GM12878 (cell line): ENCODE results near the gene PTK6. TPM values are rescaled to one million over a fixed set of nuclear protein-coding genes. Genes with fewer than 3 reads are reported as not detected.
"Not testable (repeated sequence)": the region's sequence is repeated elsewhere in the genome, so short reads cannot be mapped to it uniquely, and the experiment has no call there.

Experiments
- ATAC-seq: fragments of 200-7000 bp; cut with Tn5 transposase; 3 replicates; pipeline ENCODE4 v1.9.1; 2020; ENCODE audit warnings: mild to moderate bottlenecking, moderate library complexity
- BruUV-seq: library from RNA; stranded (reverse); fragments of 400-500 nt; replicated peaks from 2 replicates; lab custom pipeline; 2021; lab: Mats Ljungman, UMichigan
- CTCF ChIA-PET: fragments of 300-600 bp; sonication (Branson Sonifier 250); formaldehyde crosslinking; extraction: SDS; loops from one replicate; lab custom pipeline; 2021; ENCODE audit warnings: inconsistent platforms; lab: Yijun Ruan, JAX
- POLR2A ChIA-PET: fragments of 350-600 bp; formaldehyde crosslinking; extraction: SDS; loops from one replicate; lab custom pipeline; 2021; ENCODE audit warnings: inconsistent platforms; lab: Charles Lee
- RAD21 ChIA-PET: fragments of 300-600 bp; sonication (Branson Sonifier 250); formaldehyde crosslinking; loops from one replicate; lab custom pipeline; 2023; ENCODE audit warnings: antibody characterized with exemption; ENCODE audit not compliant: unreplicated experiment; lab: Charles Lee
- SMC1A ChIA-PET: fragments of 300-600 bp; sonication (Branson Sonifier 250); formaldehyde crosslinking; loops from one replicate; lab custom pipeline; 2023; ENCODE audit not compliant: unreplicated experiment, uncharacterized antibody; lab: Charles Lee
- DNase-seq: peaks from one replicate; pipeline ENCODE4 v3.0.0-alpha.2; 2011; ENCODE audit warnings: low read depth, low spot score
- FAIRE-seq: peaks from 3 replicates; lab custom pipeline; 2011; peaks lifted over from hg19 to GRCh38; lab: Jason Lieb, UNC
- H2AFZ ChIP-seq: 2 replicates; pipeline ENCODE4 v1.6.0; 2011; ENCODE audit warnings: low read depth, low read length, control low read depth; ENCODE audit not compliant: control insufficient read depth
- H3K27ac ChIP-seq: 2 replicates; pipeline ENCODE4 v1.5.1; 2011; ENCODE audit warnings: control low read depth; ENCODE audit not compliant: control insufficient read depth, insufficient read depth
- H3K27me3 ChIP-seq, 2 experiments: replicated peaks in 1 of 2; 2 replicates each; pipeline versions ENCODE4 v1.6.0 to v1.6.1; 2011; ENCODE audit warnings: low read length in 1 of 2; ENCODE audit not compliant: control insufficient read depth in 2 of 2, insufficient read depth in 2 of 2
- H3K36me3 ChIP-seq, 2 experiments: 2 replicates each; pipeline ENCODE4 v1.5.1; 2011; ENCODE audit warnings: low read length in 1 of 2; ENCODE audit not compliant: control insufficient read depth in 2 of 2, insufficient read depth in 2 of 2
- H3K4me1 ChIP-seq: 2 replicates; pipeline ENCODE4 v1.6.1; 2011; ENCODE audit warnings: mild to moderate bottlenecking, low read length, moderate library complexity, mixed read lengths; ENCODE audit not compliant: control insufficient read depth, insufficient read depth
- H3K4me2 ChIP-seq: 2 replicates; pipeline ENCODE4 v1.6.0; 2011; ENCODE audit warnings: control low read depth; ENCODE audit not compliant: control insufficient read depth, insufficient read depth
- H3K4me3 ChIP-seq: fragments of 200-600 bp; sonication (generic); 2 replicates; pipeline ENCODE4 v1.5.1; 2016
- H3K79me2 ChIP-seq: 2 replicates; pipeline ENCODE4 v1.6.0; 2011; ENCODE audit warnings: low read length; ENCODE audit not compliant: control insufficient read depth, insufficient read depth
- H3K9ac ChIP-seq: 2 replicates; pipeline ENCODE4 v1.8.0; 2011; ENCODE audit warnings: low read length, control low read depth, mixed read lengths; ENCODE audit not compliant: control insufficient read depth, insufficient read depth
- H3K9me3 ChIP-seq: replicated peaks from 3 replicates; pipeline ENCODE4 v1.5.1; 2011; ENCODE audit warnings: mild to moderate bottlenecking, low read length; ENCODE audit not compliant: control insufficient read depth, insufficient read depth
- H4K20me1 ChIP-seq: 2 replicates; pipeline ENCODE4 v1.6.0; 2011; ENCODE audit not compliant: control insufficient read depth, insufficient read depth
- CHD1 ChIP-seq: IDR thresholded peaks from 2 replicates; pipeline ENCODE4 v1.6.1; 2012; ENCODE audit warnings: low read depth, low read length, improper control_type of control experiment
- EGR1 ChIP-seq, 2 experiments: IDR thresholded peaks; 1 replicate in 1 of 2; 2 replicates in 1 of 2; pipeline ENCODE4 v1.6.1; 2011 to 2012; ENCODE audit warnings: low read depth in 2 of 2, low read length in 2 of 2, borderline replicate concordance in 1 of 2, mild to moderate bottlenecking in 1 of 2, moderate library complexity in 1 of 2
- EP300 ChIP-seq, 2 experiments: fragments of 150-350 bp in 1 of 2; IDR thresholded peaks; 2 replicates each; pipeline ENCODE4 v1.6.1; 2011 to 2012; ENCODE audit warnings: low read depth in 2 of 2, low read length in 2 of 2, borderline replicate concordance in 1 of 2, improper control_type of control experiment in 1 of 2, inconsistent platforms in 1 of 2; ENCODE audit not compliant: control insufficient read depth in 1 of 2
- POLR2AphosphoS5 ChIP-seq: IDR thresholded peaks from 2 replicates; pipeline ENCODE4 v1.6.1; 2011; ENCODE audit warnings: mild to moderate bottlenecking, low read length, inconsistent platforms
- RCOR1 ChIP-seq: conservative IDR thresholded peaks from 2 replicates; pipeline ENCODE4 v1.6.1; 2012; ENCODE audit warnings: low read depth, low read length, improper control_type of control experiment
- SREBF2 ChIP-seq: IDR thresholded peaks from 2 replicates; pipeline ENCODE4 v1.6.1; 2012; ENCODE audit warnings: mild to moderate bottlenecking, low read length
- WGBS: methylation state at CpG from one replicate; pipeline ENCODE4 v1.1.6; 2016; ENCODE audit warnings: low lambda C conversion rate; ENCODE audit not compliant: insufficient replicate concordance, insufficient coverage; ENCODE audit errors: missing lambda C conversion rate; 5-methylcytosine and 5-hydroxymethylcytosine counted together
- in situ Hi-C: fragments of 300-500 bp; cut with MboI; formaldehyde crosslinking; loops from 9 replicates; pipeline ENCODE4 v1.14.3; 2018; ENCODE audit warnings: mixed read lengths
- intact Hi-C: fragments of 100-400 bp; cut with micrococcal nuclease; formaldehyde crosslinking; loops from one replicate; pipeline ENCODE4 v1.14.2; 2022; ENCODE audit not compliant: unreplicated experiment
- polyA plus RNA-seq, 11 experiments: library from polyadenylated mRNA; depleted of rRNA in 4 of 11; unstranded in 6 of 11; stranded (reverse) in 5 of 11; fragments of >200 nt; fragmentation: Nextera tagmentation in 4 of 11; fragmentation: Illumina TruSeq in 1 of 11; extraction: Ambion mirVana in 4 of 11; extraction: Trizol in 1 of 11; gene quantifications; 1 replicate in 1 of 11; 2 replicates in 10 of 11; pipeline versions ENCODE4 v1.2.1 to v1.2.3, GENCODE V29; 2011 to 2016; ENCODE audit warnings: inconsistent platforms in 2 of 11, missing spikeins in 2 of 11, low read depth in 1 of 11
- total RNA-seq, 4 experiments: library from RNA; depleted of rRNA in 3 of 4; stranded (reverse); fragments of >200 nt in 3 of 4; fragmentation: Illumina TruSeq in 1 of 4; extraction: Trizol in 1 of 4; gene quantifications; 2 replicates each; pipeline versions ENCODE4 v1.2.1 to v1.2.3, GENCODE V29; 2013 to 2021

Gene PTK6
- total and polyA plus RNA-seq, 10 of the 15 experiments (the other 5 are each of a cell fraction or from before 2014, with no cell fraction given), result 0.02 to 0.21 (median 0.09) TPM; not detected in 3

DNA sequence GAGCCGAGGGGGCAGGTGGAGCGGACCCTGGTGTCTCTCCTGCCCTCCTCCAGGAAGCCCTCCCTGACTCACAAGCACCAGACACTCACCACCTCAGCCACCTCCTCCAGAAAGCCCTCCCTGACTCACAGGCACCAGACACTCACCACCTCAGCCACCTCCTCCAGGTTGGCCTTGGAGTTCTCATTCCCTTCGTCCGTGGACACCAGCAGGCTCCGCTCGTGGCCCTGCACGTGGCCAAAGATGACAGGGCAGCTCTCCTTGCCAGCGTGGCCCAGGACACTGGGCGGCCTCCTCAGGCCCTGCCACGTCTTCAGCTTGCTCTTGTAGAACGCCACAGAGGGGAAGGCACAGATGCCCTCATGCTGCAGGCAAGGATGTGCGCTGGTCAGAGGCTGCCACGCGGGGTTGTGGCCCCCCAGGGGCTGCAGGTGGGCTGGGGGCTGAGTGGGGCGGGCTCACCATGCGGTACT is 23.2 kb upstream of the PTK6 start (continued):
- TF ChIP-seq EP300 (IDR thresholded peaks at IDR 0.05; ENCODE audit: borderline replicate concordance in 1 of 2, control insufficient read depth in 1 of 2, low read depth in 2 of 2, low read length in 2 of 2) (no peak), SREBF2 (no peak), POLR2AphosphoS5 (no peak), CHD1 (no peak), EGR1 (IDR thresholded peaks at IDR 0.05; ENCODE audit: borderline replicate concordance in 1 of 2, low read depth in 2 of 2, low read length in 2 of 2) (no peak), RCOR1 (no peak)

DNA sequence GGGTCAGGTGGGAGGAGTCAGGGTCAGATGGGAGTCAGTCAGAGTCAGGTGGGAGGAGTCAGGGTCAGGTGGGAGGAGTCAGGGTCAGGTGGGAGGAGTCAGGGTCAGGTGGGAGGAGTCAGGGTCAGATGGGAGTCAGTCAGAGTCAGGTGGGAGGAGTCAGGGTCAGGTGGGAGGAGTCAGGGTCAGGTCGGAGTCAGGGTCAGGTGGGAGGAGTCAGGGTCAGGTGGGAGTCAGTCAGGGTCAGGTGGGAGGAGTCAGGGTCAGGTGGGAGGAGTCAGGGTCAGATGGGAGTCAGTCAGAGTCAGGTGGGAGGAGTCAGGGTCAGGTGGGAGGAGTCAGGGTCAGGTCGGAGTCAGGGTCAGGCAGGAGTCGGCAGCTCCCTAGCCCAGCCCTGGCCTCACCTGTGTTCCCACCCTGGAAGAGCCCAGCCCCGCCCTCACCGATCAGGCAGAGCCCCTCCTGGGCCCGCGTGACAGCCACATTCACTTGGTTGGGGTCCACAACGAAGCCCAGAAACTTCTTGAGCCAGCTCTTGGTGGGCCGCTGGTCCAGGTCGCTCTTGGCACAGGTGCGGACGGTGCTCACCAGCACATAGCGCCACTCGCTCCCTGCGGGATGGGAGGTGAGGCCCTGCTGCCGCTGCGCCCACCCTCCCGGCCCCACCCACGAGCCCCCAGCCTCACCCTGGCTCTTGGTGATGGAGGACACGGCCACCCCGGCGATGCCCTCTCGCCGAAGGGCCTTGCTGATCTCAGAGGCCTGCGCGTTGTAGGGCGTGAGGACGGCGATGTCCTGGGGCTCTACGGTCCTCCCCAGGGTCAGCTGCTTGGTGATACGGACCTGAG is 22.5 kb upstream of the PTK6 start:
- H3K27ac ChIP-seq, H3K79me2 ChIP-seq, ATAC-seq, in situ Hi-C loops, SMC1A ChIA-PET, intact Hi-C loops, H3K4me3 ChIP-seq, H3K4me2 ChIP-seq, H3K36me3 ChIP-seq, H2AFZ ChIP-seq, FAIRE-seq, H3K9ac ChIP-seq, POLR2A ChIA-PET, H3K4me1 ChIP-seq, BruUV-seq, DNase-seq, CTCF ChIA-PET, H3K9me3 ChIP-seq, H3K27me3 ChIP-seq, RAD21 ChIA-PET, H4K20me1 ChIP-seq: not testable (repeated sequence)
- 93% methylated on average over 26 of the region's 31 CpGs for WGBS
